ENCODE data around the gene PDS5B. TPM values are rescaled to one million over a fixed set of nuclear protein-coding genes. Genes with fewer than 3 reads are reported as not detected.

Gene PDS5B
- total RNA-seq, 1 donor = 44.9 TPM

DNA sequence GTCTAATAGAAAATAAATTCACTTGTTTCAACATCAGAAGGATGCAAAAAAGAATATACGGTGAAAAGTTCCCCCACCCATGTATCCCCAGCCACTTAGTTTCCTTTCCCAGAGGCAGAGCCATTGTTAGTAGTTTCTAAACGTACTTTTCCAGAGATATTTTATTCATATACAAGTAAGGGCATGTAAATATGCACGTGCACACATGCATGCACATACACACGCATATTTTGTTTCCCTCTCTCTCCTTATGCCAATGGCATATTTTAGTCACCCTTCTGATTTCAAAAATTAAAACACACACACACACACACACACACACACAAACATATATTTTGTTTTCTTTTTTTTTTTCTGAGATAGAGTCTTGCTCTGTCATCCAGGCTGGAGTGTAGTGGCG lies 147.4 kb downstream of the PDS5B start:
- DNase-seq (ENCODE audit: low read depth) = no peak
- H3K4me3 ChIP-seq (ENCODE audit: low read depth, low read length) = no peak overlapping the region
- TF ChIP-seq, protein P1, sequence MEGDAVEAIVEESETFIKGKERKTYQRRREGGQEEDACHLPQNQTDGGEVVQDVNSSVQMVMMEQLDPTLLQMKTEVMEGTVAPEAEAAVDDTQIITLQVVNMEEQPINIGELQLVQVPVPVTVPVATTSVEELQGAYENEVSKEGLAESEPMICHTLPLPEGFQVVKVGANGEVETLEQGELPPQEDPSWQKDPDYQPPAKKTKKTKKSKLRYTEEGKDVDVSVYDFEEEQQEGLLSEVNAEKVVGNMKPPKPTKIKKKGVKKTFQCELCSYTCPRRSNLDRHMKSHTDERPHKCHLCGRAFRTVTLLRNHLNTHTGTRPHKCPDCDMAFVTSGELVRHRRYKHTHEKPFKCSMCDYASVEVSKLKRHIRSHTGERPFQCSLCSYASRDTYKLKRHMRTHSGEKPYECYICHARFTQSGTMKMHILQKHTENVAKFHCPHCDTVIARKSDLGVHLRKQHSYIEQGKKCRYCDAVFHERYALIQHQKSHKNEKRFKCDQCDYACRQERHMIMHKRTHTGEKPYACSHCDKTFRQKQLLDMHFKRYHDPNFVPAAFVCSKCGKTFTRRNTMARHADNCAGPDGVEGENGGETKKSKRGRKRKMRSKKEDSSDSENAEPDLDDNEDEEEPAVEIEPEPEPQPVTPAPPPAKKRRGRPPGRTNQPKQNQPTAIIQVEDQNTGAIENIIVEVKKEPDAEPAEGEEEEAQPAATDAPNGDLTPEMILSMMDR (IDR thresholded peaks at IDR 0.05; ENCODE audit: insufficient read depth, low read depth, low read length) = no peak

DNA sequence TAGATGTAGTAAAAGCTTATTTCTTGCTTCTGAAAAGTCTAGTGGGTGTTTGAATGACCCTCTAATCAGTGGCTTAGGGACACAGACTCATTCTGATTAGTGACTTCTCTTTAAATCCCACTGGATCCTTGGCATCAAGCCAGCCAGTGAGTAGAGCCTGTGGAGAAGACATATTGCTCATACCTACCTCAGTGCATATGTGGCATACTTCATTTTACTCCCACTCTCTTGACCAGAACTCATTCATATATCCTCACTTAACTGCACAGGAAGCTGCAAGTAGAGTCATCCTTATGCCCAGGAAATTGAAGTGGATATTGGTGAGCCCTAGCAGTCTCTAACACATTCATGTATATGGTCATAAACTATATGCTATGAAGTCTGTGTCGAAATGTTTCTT lies 148.3 kb downstream of the PDS5B start:
- no peak overlapping the region for H3K4me3 ChIP-seq (ENCODE audit: low read depth, low read length)
- TF ChIP-seq, protein P1 (IDR thresholded peaks at IDR 0.05; ENCODE audit: insufficient read depth, low read depth, low read length) = no peak
- no peak for DNase-seq (ENCODE audit: low read depth)

DNA sequence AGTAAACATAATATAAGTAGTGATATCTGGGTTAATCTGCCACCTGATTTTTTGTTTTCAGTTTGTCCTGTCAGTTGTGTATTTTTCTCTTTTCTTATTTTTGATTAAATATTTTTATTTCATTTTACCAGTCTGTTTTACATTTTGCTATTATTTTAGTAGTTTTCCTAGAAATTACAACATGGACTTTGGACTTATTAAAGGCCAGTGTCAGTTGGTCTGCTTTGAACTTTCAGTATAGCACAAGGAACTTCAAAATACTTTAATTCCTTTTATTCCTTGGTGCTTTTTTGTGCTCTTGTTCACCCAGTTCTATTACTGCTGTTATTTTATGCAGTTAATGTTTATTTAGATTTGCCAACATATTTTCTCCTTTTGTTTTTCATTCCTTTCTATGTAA lies 149.6 kb downstream of the PDS5B start:
- DNase-seq (ENCODE audit: low read depth) = no peak
- TF ChIP-seq, protein P1 (IDR thresholded peaks at IDR 0.05; ENCODE audit: insufficient read depth, low read depth, low read length) = no peak
- no peak overlapping the region for H3K4me3 ChIP-seq (ENCODE audit: low read depth, low read length)

DNA sequence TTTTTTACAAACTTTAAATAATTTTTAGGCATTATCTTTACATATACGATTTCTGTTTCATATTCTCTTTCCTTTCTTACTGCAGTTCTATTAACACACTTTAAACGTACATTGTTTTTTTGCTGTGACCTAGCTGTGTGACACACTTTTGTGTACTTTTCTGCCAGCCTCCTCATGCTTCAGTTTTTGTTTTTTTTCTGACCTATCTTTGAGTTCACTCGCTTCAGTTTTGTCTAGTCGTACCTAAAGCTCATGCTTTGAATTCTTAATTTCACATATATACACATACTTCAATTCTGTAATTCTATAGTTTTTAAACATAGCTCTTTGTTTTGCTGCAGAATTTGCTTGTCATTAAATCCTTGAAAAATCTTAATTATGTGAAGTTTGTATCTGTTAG lies 150.4 kb downstream of the PDS5B start:
- no peak overlapping the region for H3K4me3 ChIP-seq (ENCODE audit: low read depth, low read length)
- TF ChIP-seq, protein P1 (IDR thresholded peaks at IDR 0.05; ENCODE audit: insufficient read depth, low read depth, low read length) = no peak
- no peak for DNase-seq (ENCODE audit: low read depth)

DNA sequence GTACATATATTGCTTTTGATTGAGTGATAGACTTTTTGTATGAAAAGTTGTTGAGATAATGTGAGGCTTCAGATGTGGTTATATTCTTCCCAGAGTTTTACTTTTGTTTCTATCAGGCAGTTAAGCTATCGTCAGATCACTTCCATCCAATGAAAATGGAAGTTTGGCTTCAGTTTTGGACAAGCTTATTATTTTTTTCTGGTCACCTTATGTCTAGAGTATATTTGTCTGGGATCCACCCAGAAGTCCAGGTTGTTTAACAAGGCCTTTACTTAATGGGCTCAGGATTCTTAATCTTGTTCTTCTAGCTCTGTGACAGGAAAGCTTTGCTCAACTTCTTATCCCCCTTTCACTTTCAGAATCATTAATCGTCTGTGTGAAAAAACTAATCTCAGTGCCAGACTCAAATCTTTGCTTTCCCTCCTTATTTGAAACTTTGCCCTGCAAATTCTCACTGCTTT lies 150.9 kb downstream of the PDS5B start:
- DNase-seq (ENCODE audit: low read depth) = peak; percentile 64
- H3K4me3 ChIP-seq (ENCODE audit: low read depth, low read length) = peak overlapping the region; percentile 33
- TF ChIP-seq, protein P1 (IDR thresholded peaks at IDR 0.05; ENCODE audit: insufficient read depth, low read depth, low read length) = no peak

DNA sequence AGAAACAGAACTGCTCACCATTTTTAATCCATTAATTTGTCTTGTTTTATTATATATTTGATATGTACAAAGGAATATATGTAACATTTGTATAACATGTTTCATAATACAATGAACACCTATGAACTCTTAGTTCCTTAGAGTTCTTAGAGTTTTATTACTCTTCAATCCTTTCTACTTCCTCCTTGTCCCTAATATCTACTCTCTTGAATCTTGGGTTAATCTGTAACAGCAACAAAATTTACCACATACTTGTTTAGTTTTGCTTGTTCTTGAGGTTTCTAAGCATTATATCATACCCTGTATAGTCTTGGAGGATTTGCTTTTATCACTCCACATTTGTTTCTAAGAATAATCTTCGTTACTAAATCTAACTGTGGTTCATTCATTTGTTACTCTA lies 151.4 kb downstream of the PDS5B start:
- TF ChIP-seq, protein P1 (IDR thresholded peaks at IDR 0.05; ENCODE audit: insufficient read depth, low read depth, low read length) = no peak
- H3K4me3 ChIP-seq (ENCODE audit: low read depth, low read length) = peak overlapping the region; percentile 33
- peak; percentile 65 for DNase-seq (ENCODE audit: low read depth)

DNA sequence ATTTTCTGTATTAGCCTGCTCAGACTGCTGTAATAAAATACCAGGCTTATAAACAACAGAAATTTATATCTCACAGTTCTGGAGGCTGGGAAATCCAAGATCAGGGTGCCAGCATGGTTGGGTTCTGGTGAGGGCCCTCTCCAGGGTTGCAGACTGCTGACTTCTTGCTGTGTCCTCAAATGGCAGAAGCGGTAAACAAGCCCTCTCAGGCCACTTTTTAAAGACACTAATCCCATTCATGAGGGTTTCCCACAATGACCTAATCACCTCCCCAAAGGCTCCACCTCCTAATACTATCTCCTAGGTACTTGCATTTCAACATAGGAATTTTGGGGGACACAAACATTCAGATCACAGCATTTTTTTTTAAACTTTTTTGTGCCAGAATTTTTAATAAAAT lies 159.3 kb downstream of the PDS5B start:
- no peak overlapping the region for H3K4me3 ChIP-seq (ENCODE audit: low read depth, low read length)
- no peak for DNase-seq (ENCODE audit: low read depth)
- TF ChIP-seq, protein P1 (IDR thresholded peaks at IDR 0.05; ENCODE audit: insufficient read depth, low read depth, low read length) = no peak
